Activated CD4-positive, CD25-positive, alpha-beta regulatory T cell treated with anti-CD3 and anti-CD28 coated beads, Interleukin-2, amount 50 U/mL, for 24 hours (primary cell): ENCODE data around the gene CD80.
"Not testable (repeated sequence)": the region's sequence is repeated elsewhere in the genome, so short reads cannot be mapped to it uniquely, and the experiment has no call there.

Source experiments
- ATAC-seq, 2 donors: fragments of 150-1000 bp; cut with Tn5 transposase; one replicate each; pipeline ENCODE4 v1.10.0; 2021; ENCODE audit warnings: mild to moderate bottlenecking in 1 of 2, moderate library complexity in 1 of 2

Gene CD80

GRCh38 chr3:119559441-119559963 lies at the start of gene CD80:
CD80 (minus strand) TSS chr3:119559614; CDS start chr3:119557728, 1,886 bp downstream.
- ATAC-seq = peak; percentile 67

DNA sequence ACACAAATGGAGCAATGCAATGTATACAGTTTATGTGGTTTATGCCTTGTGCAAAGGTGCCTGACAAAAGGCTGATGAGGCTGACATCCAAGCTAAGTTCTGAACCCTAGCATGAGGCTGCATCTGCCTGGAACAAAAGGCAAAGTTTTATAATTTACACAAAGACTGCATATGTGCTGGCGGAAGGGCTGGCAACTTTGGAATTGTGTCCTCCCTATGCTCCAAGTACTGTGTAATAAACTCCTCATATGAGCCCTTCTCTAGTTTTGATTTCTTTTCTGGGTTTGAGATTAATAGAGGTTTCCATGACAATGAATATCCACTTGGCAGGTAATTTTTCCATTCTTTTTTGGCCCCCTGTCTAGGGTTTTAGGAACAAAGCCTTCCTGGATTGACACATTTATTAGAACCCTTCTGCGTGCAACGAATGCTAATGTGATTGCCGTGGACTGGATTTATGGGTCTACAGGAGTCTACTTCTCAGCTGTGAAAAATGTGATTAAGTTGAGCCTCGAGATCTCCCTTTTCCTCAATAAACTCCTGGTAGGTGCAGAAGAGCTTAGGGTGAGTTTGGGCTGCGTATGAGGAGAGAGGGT lies 49.1 kb upstream of the CD80 start:
- no peak for ATAC-seq

GRCh38 chr3:119604878-119605277 lies 45.5 kb upstream of the CD80 start:
- peak; percentile 75 to 85 for ATAC-seq

DNA sequence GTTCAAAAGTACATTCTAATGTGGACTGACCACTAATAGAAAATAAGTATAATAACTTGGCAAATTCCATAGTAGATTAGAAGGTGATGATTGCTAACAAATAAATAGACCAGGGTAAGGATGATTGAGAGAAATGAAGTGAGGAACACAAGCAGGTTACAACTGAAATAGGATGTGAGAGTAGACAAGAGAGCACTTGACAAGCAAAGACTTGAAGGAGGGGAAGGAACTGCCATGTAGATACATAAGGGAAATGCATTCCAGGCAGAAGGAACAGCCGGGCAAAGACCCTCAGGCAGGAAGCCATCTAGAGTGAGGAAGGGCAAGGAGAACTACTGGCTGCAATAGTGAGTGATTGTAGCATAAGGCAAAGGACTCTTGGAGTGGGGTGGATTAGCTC lies 43.3 kb upstream of the CD80 start:
- ATAC-seq = no peak

GRCh38 chr3:119601154-119601553 lies 41.7 kb upstream of the CD80 start:
- peak; percentile 52 to 53 for ATAC-seq

DNA sequence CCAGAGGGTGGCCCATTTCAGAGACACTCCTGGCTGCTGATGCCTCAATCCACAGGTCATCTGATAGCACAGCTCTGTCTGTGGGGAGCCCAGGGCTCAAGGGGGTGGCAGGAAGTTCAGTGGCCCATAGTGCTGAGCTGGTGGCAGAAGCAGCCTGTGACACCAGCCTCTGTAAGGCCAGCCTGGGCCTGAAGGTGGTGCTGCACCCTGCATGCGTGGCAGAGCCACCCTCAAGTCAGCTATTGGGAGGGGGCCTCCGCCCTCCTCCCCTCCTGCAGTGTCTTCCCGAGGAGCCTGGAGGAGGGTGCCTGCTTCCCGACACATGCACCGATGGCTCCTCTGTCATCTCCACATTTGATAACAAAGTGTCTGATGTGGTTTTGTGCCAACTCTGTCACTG lies 41.3 kb upstream of the CD80 start:
- ATAC-seq = peak; percentile 45 to 50

- no peak for ATAC-seq
Measured at GRCh38 chr3:119599558-119600174, 40.3 kb upstream of the CD80 start.

GRCh38 chr3:119598410-119599098 lies 39.1 kb upstream of the CD80 start:
- peak; percentile 45 to 46 for ATAC-seq

- ATAC-seq = peak; percentile 17 to 24
Measured at GRCh38 chr3:119597548-119598288, 38.3 kb upstream of the CD80 start, which contains the start of gene PLA1A. PLA1A (plus strand) TSS chr3:119597885; CDS start chr3:119597914, 29 bp downstream.

- ATAC-seq = no peak
Measured at GRCh38 chr3:119596398-119596797, 37.0 kb upstream of the CD80 start.

DNA sequence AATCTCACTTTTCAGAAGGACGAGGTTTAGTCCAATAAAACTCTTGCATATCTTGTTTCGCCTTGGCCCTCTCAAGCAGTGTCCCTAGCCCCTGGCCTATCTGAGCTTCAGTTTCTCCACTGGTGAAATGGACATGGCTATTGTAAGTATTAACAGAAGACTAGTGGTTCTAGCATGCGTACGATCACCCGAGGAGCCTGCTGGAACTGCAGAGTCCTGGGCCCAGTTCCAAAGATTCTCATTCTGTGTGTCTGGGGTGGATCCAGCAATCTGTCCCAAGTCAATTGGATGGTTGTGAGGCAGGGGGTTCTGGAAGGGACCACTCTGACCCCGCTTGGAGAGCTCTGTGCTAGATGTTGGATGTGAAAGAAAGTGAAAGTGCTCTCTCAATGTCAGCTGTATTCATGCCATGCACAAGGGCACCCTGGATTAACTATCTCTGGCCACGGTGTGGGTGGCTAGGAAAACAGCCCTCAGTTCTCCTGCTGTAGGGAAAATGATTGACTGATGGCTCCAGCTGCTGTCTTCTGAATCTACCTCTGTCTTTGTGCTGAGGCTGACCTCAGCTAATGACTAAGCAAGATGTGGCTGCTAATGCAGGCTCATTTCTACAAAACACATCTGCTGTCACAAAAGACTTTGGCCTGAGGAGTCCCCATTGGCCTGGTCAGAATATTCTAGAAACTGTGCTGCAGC lies 36.4 kb upstream of the CD80 start:
- no peak for ATAC-seq

- ATAC-seq = not testable (repeated sequence)
Measured at GRCh38 chr3:119594929-119595328, 35.5 kb upstream of the CD80 start.

- no peak for ATAC-seq
Measured at GRCh38 chr3:119594066-119594465, 34.7 kb upstream of the CD80 start.

- ATAC-seq = no peak
Measured at GRCh38 chr3:119592861-119593260, 33.4 kb upstream of the CD80 start.

DNA sequence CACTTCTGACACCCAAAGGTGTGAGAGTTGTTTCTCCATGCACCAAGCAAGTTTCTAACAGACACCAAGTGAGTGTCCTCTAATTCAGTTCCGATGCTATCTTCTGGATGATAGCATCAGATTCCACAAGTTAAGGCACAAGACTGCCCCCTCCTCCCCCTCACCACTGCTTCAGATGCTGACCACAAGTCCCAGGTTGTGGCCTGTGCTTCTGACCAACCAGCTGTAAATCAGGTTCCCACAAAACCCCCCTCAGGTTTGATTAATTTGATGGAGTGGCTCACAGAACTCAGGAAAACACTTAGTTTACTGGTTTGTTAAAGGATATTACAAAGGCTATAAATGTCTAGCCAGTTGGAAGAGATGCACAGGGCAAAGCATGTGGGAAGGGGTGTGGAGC lies 31.3 kb upstream of the CD80 start:
- ATAC-seq = no peak

DNA sequence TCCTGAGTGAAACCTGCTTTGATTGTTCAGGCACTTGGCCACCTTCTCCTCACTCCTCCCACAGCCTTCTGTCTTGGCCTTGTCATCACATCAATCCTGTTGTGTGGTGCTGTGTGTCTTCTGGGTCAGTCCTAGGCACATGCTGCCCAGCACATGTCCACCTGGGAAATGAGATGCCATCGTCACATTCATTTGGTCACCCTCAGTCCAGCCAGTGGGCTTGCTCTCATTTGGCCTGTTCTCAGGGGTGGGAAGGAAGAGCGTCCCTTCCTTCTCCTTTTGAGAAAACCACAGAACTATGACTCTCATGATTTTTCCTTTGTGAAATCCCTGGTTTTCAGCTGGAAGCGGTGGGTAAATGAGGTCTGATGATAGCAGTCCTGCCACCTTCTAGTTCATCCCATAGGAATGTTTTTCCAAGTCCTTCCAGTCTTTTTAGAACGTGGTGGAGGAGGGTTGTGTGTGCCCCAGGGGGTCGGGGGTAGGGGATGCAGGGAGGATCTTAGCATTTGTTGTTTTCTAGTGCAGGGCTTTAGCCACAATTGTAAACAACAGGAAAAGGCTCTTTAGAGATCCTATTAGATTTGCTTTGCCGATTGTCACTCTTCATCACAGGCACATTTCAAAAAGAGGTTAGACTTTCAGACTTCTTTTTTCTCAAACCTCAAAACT lies 29.8 kb upstream of the CD80 start:
- no peak for ATAC-seq

GRCh38 chr3:119588112-119588511 lies 28.7 kb upstream of the CD80 start:
- ATAC-seq = peak in 1 of 2 donors; percentile 17

DNA sequence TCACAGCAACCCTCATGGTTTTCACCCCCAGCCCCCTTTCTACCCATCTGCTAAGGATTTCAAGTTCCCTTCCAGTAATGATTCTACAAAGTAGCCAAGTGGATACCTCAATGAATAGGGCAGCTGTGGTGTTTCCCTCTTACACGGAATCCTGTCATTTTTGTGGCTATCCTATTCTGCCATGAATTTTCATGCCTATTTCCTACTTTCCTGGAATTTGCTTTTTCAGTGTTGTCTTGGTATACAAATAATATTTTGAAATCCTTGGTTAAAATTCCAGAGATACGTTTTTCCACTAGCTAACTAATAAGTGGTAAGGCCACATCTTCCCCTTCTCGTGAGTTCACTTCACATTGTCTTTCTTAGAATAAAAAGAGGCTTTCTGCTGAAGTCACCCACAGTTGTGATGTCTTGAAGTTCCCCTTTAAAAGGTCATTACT lies 27.3 kb upstream of the CD80 start:
- no peak for ATAC-seq

- ATAC-seq = no peak
Measured at GRCh38 chr3:119585856-119586570, 26.6 kb upstream of the CD80 start.

GRCh38 chr3:119585208-119585607 lies 25.8 kb upstream of the CD80 start:
- ATAC-seq = no peak

- peak; percentile 77 to 87 for ATAC-seq
Measured at GRCh38 chr3:119582178-119582577, 22.8 kb upstream of the CD80 start.
